SK-N-SH (cell line): Measurements from ENCODE around the gene SH3PXD2A. TPM values are rescaled to one million over a fixed set of nuclear protein-coding genes. Genes with fewer than 3 reads are reported as not detected.

ENCODE experiments used
- CTCF ChIA-PET: fragments of 300-600, 350-600 bp; formaldehyde crosslinking; extraction: SDS; loops from one replicate; lab custom pipeline; 2021; lab: Yijun Ruan, JAX
- POLR2A ChIA-PET: fragments of 350-600 bp; sonication (Branson Sonifier 250); formaldehyde crosslinking; extraction: SDS; loops from one replicate; lab custom pipeline; 2020; ENCODE audit warnings: antibody characterized with exemption, inconsistent platforms; lab: Yijun Ruan, JAX
- DNase-seq: peaks from one replicate; pipeline ENCODE4 v3.0.0; 2012
- H2AFZ ChIP-seq: fragments of 200-600 bp; sonication (generic); 2 replicates; pipeline ENCODE4 v1.8.1; 2016; ENCODE audit warnings: antibody characterized with exemption, mild to moderate bottlenecking, low read depth
- H3F3A ChIP-seq: fragments of 200-600 bp; sonication (generic); replicated peaks from 2 replicates; pipeline ENCODE3; 2016; ENCODE audit warnings: antibody characterized with exemption, mild to moderate bottlenecking; ENCODE audit not compliant: insufficient read depth
- H3K27ac ChIP-seq, 2 experiments: fragments of 200-500 bp in 1 of 2; fragments of 200-600 bp in 1 of 2; sonication (Bioruptor generic) in 1 of 2; sonication (generic), shearing (Covaris generic) in 1 of 2; 2 replicates each; pipeline versions ENCODE4 v1.5.1 to v1.6.1; 2014 to 2016; ENCODE audit warnings: low read depth in 2 of 2, inconsistent platforms in 1 of 2, low read length in 1 of 2, mild to moderate bottlenecking in 1 of 2, mixed read lengths in 1 of 2
- H3K27me3 ChIP-seq: fragments of 200-600 bp; sonication (generic), shearing (Covaris generic); 2 replicates; pipeline ENCODE4 v1.6.1; 2016; ENCODE audit warnings: mixed run types; ENCODE audit not compliant: insufficient read depth
- H3K36me3 ChIP-seq, 2 experiments: fragments of 200-500 bp in 1 of 2; fragments of 200-600 bp in 1 of 2; sonication (Bioruptor generic) in 1 of 2; sonication (generic) in 1 of 2; replicated peaks in 1 of 2; 2 replicates each; pipeline versions ENCODE3 to v1.5.1; 2014 to 2016; ENCODE audit warnings: low read length in 1 of 2, mild to moderate bottlenecking in 1 of 2; ENCODE audit not compliant: insufficient read depth in 2 of 2, control insufficient read depth in 1 of 2
- H3K4me1 ChIP-seq, 2 experiments: fragments of 200-500 bp in 1 of 2; fragments of 200-600 bp in 1 of 2; sonication (Bioruptor generic) in 1 of 2; sonication (generic), shearing (Covaris generic) in 1 of 2; 2 replicates each; pipeline versions ENCODE4 v1.5.1 to v1.6.1; 2014 to 2016; ENCODE audit warnings: low read depth in 1 of 2, low read length in 1 of 2, mixed run types in 1 of 2; ENCODE audit not compliant: insufficient read depth in 2 of 2, control insufficient read depth in 1 of 2
- H3K4me2 ChIP-seq: fragments of 200-600 bp; sonication (generic), shearing (Covaris generic); 2 replicates; pipeline ENCODE4 v1.6.1; 2017; ENCODE audit warnings: mixed run types
- H3K4me3 ChIP-seq, 2 experiments: fragments of 200-500 bp in 1 of 2; fragments of 200-600 bp in 1 of 2; sonication (Bioruptor generic) in 1 of 2; sonication (generic), shearing (Covaris generic) in 1 of 2; 2 replicates each; pipeline versions ENCODE4 v1.5.1 to v1.8.1; 2014 to 2016; ENCODE audit warnings: low read depth in 2 of 2, inconsistent platforms in 1 of 2, low read length in 1 of 2, mild to moderate bottlenecking in 1 of 2, mixed read lengths in 1 of 2, moderate library complexity in 1 of 2
- H3K79me2 ChIP-seq: fragments of 200-600 bp; sonication (generic); 2 replicates; pipeline ENCODE4 v1.8.1; 2017; ENCODE audit warnings: mild to moderate bottlenecking; ENCODE audit not compliant: insufficient read depth
- H3K9ac ChIP-seq: fragments of 200-600 bp; sonication (generic); 2 replicates; pipeline ENCODE4 v1.6.1; 2017; ENCODE audit warnings: mixed run types
- H3K9me2 ChIP-seq: fragments of 200-600 bp; sonication (generic); 2 replicates; pipeline ENCODE4 v1.6.1; 2017; ENCODE audit warnings: mixed run types
- H3K9me3 ChIP-seq: fragments of 200-600 bp; sonication (generic); 2 replicates; pipeline ENCODE4 v1.6.1; 2017; ENCODE audit warnings: mixed run types, mild to moderate bottlenecking, moderate library complexity
- H4K20me1 ChIP-seq: fragments of 200-600 bp; sonication (generic); 2 replicates; pipeline ENCODE4 v1.6.1; 2017; ENCODE audit warnings: mild to moderate bottlenecking, mixed run types; ENCODE audit not compliant: insufficient read depth
- ELF1 ChIP-seq: IDR thresholded peaks from 2 replicates; pipeline ENCODE4 v1.4.0; 2012
- EP300 ChIP-seq, 2 experiments: IDR thresholded peaks; 2 replicates each; pipeline versions ENCODE4 v1.4.0 to v1.6.1; 2012; ENCODE audit warnings: borderline replicate concordance in 1 of 2, low read depth in 1 of 2, low read length in 1 of 2
- EZH2phosphoT487 ChIP-seq: fragments of 200-600 bp; sonication (generic); IDR thresholded peaks from 2 replicates; pipeline ENCODE4 v1.6.1; 2017; ENCODE audit warnings: low read depth, mixed run types, mild to moderate bottlenecking, antibody characterized with exemption, moderate library complexity, borderline replicate concordance
- FOSL2 ChIP-seq: IDR thresholded peaks from 2 replicates; pipeline ENCODE4 v1.4.0; 2012; ENCODE audit warnings: low read depth, mild to moderate bottlenecking, moderate library complexity, borderline replicate concordance
- FOXJ3 ChIP-seq: sonication (generic); formaldehyde crosslinking; IDR thresholded peaks from 2 replicates; pipeline ENCODE4 v1.5.1; 2020; ENCODE audit warnings: mild to moderate bottlenecking, missing genetic modification reagents
- GABPA ChIP-seq: IDR thresholded peaks from 2 replicates; pipeline ENCODE4 v1.4.0; 2012; ENCODE audit warnings: low read depth, mild to moderate bottlenecking
- GATA2 ChIP-seq: sonication (generic); formaldehyde crosslinking; IDR thresholded peaks from 2 replicates; pipeline ENCODE4 v1.5.0; 2020; ENCODE audit warnings: mild to moderate bottlenecking, missing genetic modification reagents
- MXI1 ChIP-seq: IDR thresholded peaks from 2 replicates; pipeline ENCODE4 v1.6.1; 2012; ENCODE audit warnings: mild to moderate bottlenecking, low read depth, low read length, improper control_type of control experiment
- RAD21 ChIP-seq: IDR thresholded peaks from 2 replicates; pipeline ENCODE4 v1.6.1; 2012; ENCODE audit warnings: mild to moderate bottlenecking, low read length
- RCOR1 ChIP-seq: fragments of 150-350 bp; IDR thresholded peaks from 2 replicates; pipeline ENCODE4 v1.6.1; 2017; ENCODE audit warnings: antibody characterized with exemption, low read length
- RXRA ChIP-seq: IDR thresholded peaks from 2 replicates; pipeline ENCODE4 v1.4.0; 2012; ENCODE audit warnings: low read depth, mild to moderate bottlenecking, borderline replicate concordance
- SIN3A ChIP-seq: IDR thresholded peaks from 2 replicates; pipeline ENCODE4 v1.6.1; 2012; ENCODE audit warnings: low read depth, mild to moderate bottlenecking, low read length, moderate library complexity, borderline replicate concordance
- TAF1 ChIP-seq: IDR thresholded peaks from 2 replicates; pipeline ENCODE4 v1.6.1; 2012; ENCODE audit warnings: low read depth, mild to moderate bottlenecking, low read length, moderate library complexity, borderline replicate concordance
- TEAD4 ChIP-seq: IDR thresholded peaks from 2 replicates; pipeline ENCODE4 v1.4.0; 2012; ENCODE audit warnings: mild to moderate bottlenecking, borderline replicate concordance; ENCODE audit not compliant: insufficient read depth
- YY1 ChIP-seq: IDR thresholded peaks from 2 replicates; pipeline ENCODE4 v1.4.0; 2012; ENCODE audit warnings: low read depth, mild to moderate bottlenecking
- WGBS: methylation state at CpG from one replicate; pipeline ENCODE4 v1.1.6; 2017; ENCODE audit warnings: low lambda C conversion rate; 5-methylcytosine and 5-hydroxymethylcytosine counted together
- polyA plus RNA-seq, 3 experiments: library from polyadenylated mRNA; depleted of rRNA; stranded (reverse); fragments of >200 nt; gene quantifications; 2 replicates each; pipeline ENCODE4 v1.2.3, GENCODE V29; 2012
- TF ChIP-seq, protein P1 (sequence below): fragments of 150-350 bp; IDR thresholded peaks from 2 replicates; pipeline ENCODE4 v1.6.1; 2017; ENCODE audit warnings: antibody characterized with exemption, low read length, low read depth, borderline replicate concordance

The SH3PXD2A gene
- polyA plus RNA-seq, 1 of the 3 experiments (the other 2 are of a cell fraction), result 2.5 TPM

- ChIA-PET CTCF (interaction anchor here (0.8 to 2.3 kb wide), 4 partner anchors 17 to 43 kb away, joined by 3 to 8 read pairs (median 4); partner anchors contain the start of gene SH3PXD2A), POLR2A (no interaction called here)
- Histone ChIP-seq H3K9me3 (no peaks in the 10 kb centered on the region), H3K27me3 (no peaks in the 10 kb centered on the region), H4K20me1 (0 out of 2 replicates have a peak, but pooled peaks cover 4% of the 10 kb centered on the region), H3K36me3 (no peaks in the 10 kb centered on the region), H2AFZ (no peak overlapping the region), H3K4me1 (peaks cover 0 to 28% of the 10 kb centered on the region in 2 experiments; a peak in 1 of 4 replicates), H3F3A (no peaks in the 10 kb centered on the region), H3K79me2 (no peaks in the 10 kb centered on the region), H3K9ac (no peak overlapping the region), H3K27ac (no peak overlapping the region), H3K4me3 (no peak overlapping the region), H3K4me2 (no peak overlapping the region), H3K9me2 (no peaks in the 10 kb centered on the region)
- WGBS, result 83% methylated on average over 3 of the region's 3 CpGs
- DNase-seq, result no peak
- no peak for TF ChIP-seq EZH2phosphoT487
- TF ChIP-seq ELF1, result no peak
- TF ChIP-seq SIN3A, result no peak
Measured at GRCh38 chr10:103812004-103812403, 43.4 kb downstream of the SH3PXD2A start.

DNA sequence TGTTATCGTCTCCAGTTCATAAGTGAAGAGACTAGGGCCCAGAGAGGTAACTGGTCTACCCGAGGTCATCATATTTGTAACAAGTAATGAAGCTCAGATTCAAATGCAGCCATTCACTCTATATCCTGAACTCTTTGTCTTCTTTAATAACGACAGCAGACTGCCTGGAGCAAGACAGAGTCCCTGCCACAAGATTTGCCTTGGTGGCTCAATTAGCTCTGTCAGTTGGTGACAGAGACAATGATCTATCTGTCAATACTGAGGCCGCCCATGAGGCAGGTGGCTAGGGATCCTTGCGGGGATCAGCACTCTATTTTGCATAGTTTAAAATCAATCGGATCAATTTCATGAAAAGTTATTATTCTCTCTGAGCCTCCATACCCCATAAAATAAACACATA, 43.9 kb downstream of the SH3PXD2A start:
- Histone ChIP-seq H4K20me1 (0 out of 2 replicates have a peak, but pooled peaks cover 4% of the 10 kb centered on the region), H3K4me1 (peaks cover 0 to 33% of the 10 kb centered on the region in 2 experiments; a peak in 1 of 4 replicates), H3K36me3 (no peaks in the 10 kb centered on the region), H2AFZ (no peak overlapping the region), H3K79me2 (no peaks in the 10 kb centered on the region), H3K9ac (no peak overlapping the region), H3K4me3 (no peak overlapping the region), H3K9me2 (no peaks in the 10 kb centered on the region), H3K27ac (no peak overlapping the region), H3F3A (no peaks in the 10 kb centered on the region), H3K4me2 (no peak overlapping the region), H3K27me3 (no peaks in the 10 kb centered on the region), H3K9me3 (no peaks in the 10 kb centered on the region)
- 90% methylated on average over 6 of the region's 6 CpGs for WGBS
- no peak for TF ChIP-seq GATA2 (CRISPR knock-in tag)
- no peak for TF ChIP-seq EP300 (IDR thresholded peaks at IDR 0.05; ENCODE audit: borderline replicate concordance in 1 of 2, low read depth in 1 of 2, low read length in 1 of 2)
- TF ChIP-seq, protein P1, sequence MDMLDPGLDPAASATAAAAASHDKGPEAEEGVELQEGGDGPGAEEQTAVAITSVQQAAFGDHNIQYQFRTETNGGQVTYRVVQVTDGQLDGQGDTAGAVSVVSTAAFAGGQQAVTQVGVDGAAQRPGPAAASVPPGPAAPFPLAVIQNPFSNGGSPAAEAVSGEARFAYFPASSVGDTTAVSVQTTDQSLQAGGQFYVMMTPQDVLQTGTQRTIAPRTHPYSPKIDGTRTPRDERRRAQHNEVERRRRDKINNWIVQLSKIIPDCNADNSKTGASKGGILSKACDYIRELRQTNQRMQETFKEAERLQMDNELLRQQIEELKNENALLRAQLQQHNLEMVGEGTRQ, result no peak
- no peak for TF ChIP-seq GABPA
- TF ChIP-seq MXI1, result no peak
- TF ChIP-seq TEAD4, result no peak
- TF ChIP-seq RXRA, result no peak
- TF ChIP-seq RAD21, result no peak
- TF ChIP-seq YY1, result no peak
- TF ChIP-seq FOSL2, result no peak
- no peak for TF ChIP-seq FOXJ3 (CRISPR knock-in tag)
- TF ChIP-seq RCOR1, result no peak
- no peak for TF ChIP-seq TAF1
- CTCF ChIA-PET, result interaction anchor here (0.8 to 1.4 kb wide), 3 partner anchors 16 to 43 kb away, joined by 3 to 4 read pairs (median 3); partner anchors contain the start of gene SH3PXD2A
- DNase-seq, result no peak
- POLR2A ChIA-PET, result no interaction called here
